Uterus (tissue), 4 donors: ENCODE results near the gene POMT2. TPM values are rescaled to one million over a fixed set of nuclear protein-coding genes. Genes with fewer than 3 reads are reported as not detected.

Experiments used
- DNase-seq, 2 donors: peaks; one replicate each; pipeline ENCODE4 v3.0.0-alpha.2; 2019 to 2020
- H3K27ac ChIP-seq, 2 donors: fragments of 200-600 bp; sonication (generic); 1 replicate in 1 of 2; 2 replicates in 1 of 2; pipeline ENCODE4 v1.5.1; 2016 to 2018
- H3K27me3 ChIP-seq, 2 donors: fragments of 200-600 bp; sonication (generic); one replicate each; pipeline ENCODE4 v1.5.1; 2018 to 2019; ENCODE audit warnings: control low read depth in 1 of 2
- H3K36me3 ChIP-seq, 2 donors: fragments of 200-600 bp; sonication (generic); one replicate each; pipeline ENCODE4 v1.5.1; 2019; ENCODE audit warnings: control low read depth in 1 of 2
- H3K4me1 ChIP-seq, 2 donors: fragments of 200-600 bp; sonication (generic); one replicate each; pipeline ENCODE4 v1.5.1; 2018 to 2019; ENCODE audit warnings: control low read depth in 1 of 2
- H3K4me3 ChIP-seq, 2 donors: fragments of 200-600 bp; sonication (generic); 1 replicate in 1 of 2; 2 replicates in 1 of 2; pipeline ENCODE4 v1.5.1; 2018 to 2019; ENCODE audit warnings: mild to moderate bottlenecking in 1 of 2
- H3K9me3 ChIP-seq, 2 donors: fragments of 200-600 bp; sonication (generic); one replicate each; pipeline ENCODE4 v1.5.1; 2019; ENCODE audit warnings: control low read depth in 1 of 2
- POLR2A ChIP-seq, 2 donors: fragments of 450-650 bp; IDR thresholded peaks; one replicate each; pipeline ENCODE4 v1.6.1; 2016; ENCODE audit warnings: antibody characterized with exemption in 2 of 2, mild to moderate bottlenecking in 1 of 2, moderate library complexity in 1 of 2
- intact Hi-C: fragments of 100-400 bp; cut with DNase I; formaldehyde crosslinking; loops from one replicate; pipeline ENCODE4 v1.15.1; 2023; ENCODE audit warnings: low total_unique reads
- total RNA-seq, 4 donors: library from RNA; depleted of rRNA in 3 of 4; stranded (reverse); fragments of >200 nt in 3 of 4; gene quantifications; one replicate each; pipeline versions ENCODE4 v1.1.0 to v1.2.4, GENCODE V29; 2014 to 2023
- TF ChIP-seq, protein P1 (sequence below), 4 experiments: fragments of 200-600 bp in 2 of 4; fragments of 450-650 bp in 2 of 4; sonication (generic) in 2 of 4; IDR thresholded peaks; one replicate each; pipeline ENCODE4 v1.5.1; 2016 to 2019; ENCODE audit warnings: antibody characterized with exemption in 4 of 4, mild to moderate bottlenecking in 2 of 4, moderate library complexity in 1 of 4
- donor health status: DM: yes; HTN: yes; CAD: no.

The POMT2 gene
- total RNA-seq, 4 donors from 2014 or later, result 2.1 to 72.2 (median 27.9) TPM

DNA sequence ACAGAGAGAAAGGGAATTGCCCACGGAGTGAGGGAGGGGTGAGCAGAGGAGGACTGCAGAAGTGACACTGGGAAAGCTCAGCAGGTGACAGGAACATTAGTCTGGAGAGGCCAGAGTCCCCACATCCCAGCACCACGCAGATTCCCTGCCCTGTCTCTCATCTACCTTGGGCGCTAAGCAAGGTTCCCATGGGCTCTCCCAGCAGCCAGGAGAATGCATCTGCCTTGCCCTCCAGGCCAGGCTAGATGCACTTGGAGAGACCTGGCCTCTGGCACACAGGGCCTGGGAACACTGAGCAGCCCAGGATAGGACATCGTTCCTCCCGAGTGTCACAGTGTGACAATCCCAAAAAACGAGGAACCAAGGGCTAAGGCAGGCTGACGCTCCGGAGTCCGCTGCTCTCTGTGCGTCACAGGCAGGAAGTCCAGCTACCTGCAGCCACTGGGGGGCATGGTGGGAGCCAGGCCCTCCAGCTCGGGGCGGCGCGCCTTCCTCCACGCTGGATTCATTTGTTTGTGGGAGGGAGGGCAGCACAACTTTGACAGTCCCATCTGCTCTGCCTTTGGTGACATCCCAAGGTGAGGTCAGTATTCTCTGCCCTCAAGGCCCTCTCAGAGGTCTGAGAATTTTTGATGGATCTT, 44.3 kb downstream of the POMT2 start:
- no peaks in the 10 kb centered on the region for H3K36me3 ChIP-seq
- H3K27ac ChIP-seq, result no peak overlapping the region
- no peak overlapping the region for H3K4me3 ChIP-seq
- DNase-seq, result no peak
- H3K27me3 ChIP-seq, result no peaks in the 10 kb centered on the region
- H3K4me1 ChIP-seq, result no peaks in the 10 kb centered on the region
- intact Hi-C loops, result no loop called here
- no peak for TF ChIP-seq POLR2A (IDR thresholded peaks at IDR 0.05)
- TF ChIP-seq, protein P1, sequence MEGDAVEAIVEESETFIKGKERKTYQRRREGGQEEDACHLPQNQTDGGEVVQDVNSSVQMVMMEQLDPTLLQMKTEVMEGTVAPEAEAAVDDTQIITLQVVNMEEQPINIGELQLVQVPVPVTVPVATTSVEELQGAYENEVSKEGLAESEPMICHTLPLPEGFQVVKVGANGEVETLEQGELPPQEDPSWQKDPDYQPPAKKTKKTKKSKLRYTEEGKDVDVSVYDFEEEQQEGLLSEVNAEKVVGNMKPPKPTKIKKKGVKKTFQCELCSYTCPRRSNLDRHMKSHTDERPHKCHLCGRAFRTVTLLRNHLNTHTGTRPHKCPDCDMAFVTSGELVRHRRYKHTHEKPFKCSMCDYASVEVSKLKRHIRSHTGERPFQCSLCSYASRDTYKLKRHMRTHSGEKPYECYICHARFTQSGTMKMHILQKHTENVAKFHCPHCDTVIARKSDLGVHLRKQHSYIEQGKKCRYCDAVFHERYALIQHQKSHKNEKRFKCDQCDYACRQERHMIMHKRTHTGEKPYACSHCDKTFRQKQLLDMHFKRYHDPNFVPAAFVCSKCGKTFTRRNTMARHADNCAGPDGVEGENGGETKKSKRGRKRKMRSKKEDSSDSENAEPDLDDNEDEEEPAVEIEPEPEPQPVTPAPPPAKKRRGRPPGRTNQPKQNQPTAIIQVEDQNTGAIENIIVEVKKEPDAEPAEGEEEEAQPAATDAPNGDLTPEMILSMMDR (IDR thresholded peaks at IDR 0.05), result no peak
- peaks cover 0 to 4% of the 10 kb centered on the region in 2 donors for H3K9me3 ChIP-seq

DNA sequence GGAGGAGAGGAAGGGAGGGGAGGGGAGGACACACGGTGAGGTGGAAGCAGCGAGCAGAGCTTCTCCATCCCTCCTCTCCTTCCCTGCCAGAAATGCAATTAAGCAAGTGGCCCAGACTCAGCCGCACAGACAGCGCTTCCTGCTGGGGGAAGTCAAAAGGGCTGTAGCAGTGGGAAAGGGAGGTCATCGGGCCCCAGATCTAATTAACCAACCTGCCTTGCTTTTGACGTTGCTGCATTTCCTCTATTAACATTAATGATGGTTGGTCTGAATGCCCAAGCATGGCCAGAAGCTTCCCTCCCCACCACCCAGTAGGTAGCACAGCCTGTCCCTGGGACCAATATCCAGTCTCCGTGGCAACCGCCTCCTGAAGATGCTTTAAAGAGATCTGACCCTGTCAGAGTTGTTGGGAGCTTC, 45.1 kb downstream of the POMT2 start:
- peaks cover 0 to 4% of the 10 kb centered on the region in 2 donors for H3K9me3 ChIP-seq
- TF ChIP-seq POLR2A (IDR thresholded peaks at IDR 0.05), result no peak
- TF ChIP-seq, protein P1 (IDR thresholded peaks at IDR 0.05), result no peak
- H3K36me3 ChIP-seq, result no peaks in the 10 kb centered on the region
- H3K4me1 ChIP-seq, result no peaks in the 10 kb centered on the region
- no peak overlapping the region for H3K27ac ChIP-seq
- no peak overlapping the region for H3K4me3 ChIP-seq
- intact Hi-C loops, result no loop called here
- H3K27me3 ChIP-seq, result peaks cover 0 to 3% of the 10 kb centered on the region in 2 donors
- no peak for DNase-seq

DNA sequence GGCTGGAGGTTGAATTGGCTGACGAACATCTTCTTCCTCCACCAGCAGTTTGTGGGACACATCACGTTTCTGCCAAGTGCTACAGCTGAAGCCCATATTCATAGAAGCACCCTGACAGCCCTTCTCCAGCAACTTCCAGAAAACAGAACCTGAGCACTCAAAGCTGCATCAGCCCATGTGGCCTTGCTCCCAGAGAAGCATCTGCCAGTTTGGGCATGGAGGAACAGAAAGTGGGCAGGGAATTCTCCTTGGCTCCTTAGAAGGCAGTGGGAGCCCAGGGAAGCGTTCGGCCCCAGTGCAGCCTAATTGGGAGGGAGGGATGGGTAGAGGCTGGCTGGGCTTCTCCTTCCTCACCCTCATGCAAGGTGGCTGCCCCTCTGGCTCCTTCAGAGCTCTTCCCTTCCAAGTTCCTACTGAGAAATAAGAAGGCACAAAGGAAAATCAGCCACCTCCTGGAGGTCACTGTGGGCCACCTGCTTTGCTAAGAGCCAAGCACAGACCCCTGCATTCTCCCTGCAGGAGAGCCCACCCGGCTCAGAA, 45.6 kb downstream of the POMT2 start:
- TF ChIP-seq, protein P1 (IDR thresholded peaks at IDR 0.05), result no peak
- TF ChIP-seq POLR2A (IDR thresholded peaks at IDR 0.05), result no peak
- H3K27ac ChIP-seq, result no peak overlapping the region
- peaks cover 0 to 4% of the 10 kb centered on the region in 2 donors for H3K9me3 ChIP-seq
- intact Hi-C loops, result no loop called here
- H3K27me3 ChIP-seq, result peaks cover 0 to 3% of the 10 kb centered on the region in 2 donors
- H3K4me3 ChIP-seq, result no peak overlapping the region
- no peak for DNase-seq
- H3K4me1 ChIP-seq, result no peaks in the 10 kb centered on the region
- no peaks in the 10 kb centered on the region for H3K36me3 ChIP-seq

DNA sequence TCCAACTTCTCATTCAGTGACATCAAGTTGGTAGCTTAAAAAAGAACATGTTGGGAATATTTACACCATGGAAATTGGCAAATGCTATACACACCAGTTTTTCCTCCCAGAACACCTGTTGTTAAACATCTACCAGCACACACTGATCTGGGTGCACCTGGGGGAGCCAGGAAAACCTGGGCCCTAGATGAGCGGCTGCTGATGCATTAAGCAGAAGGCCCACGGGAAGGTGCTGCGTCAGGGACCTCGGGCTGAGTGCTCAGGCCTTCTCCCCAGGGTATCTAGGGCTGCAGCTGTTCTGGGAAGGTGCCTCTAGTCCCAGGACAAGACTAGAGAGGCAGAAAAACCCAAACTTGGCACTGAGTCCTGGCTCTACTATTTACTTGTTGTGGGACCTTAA, 46.9 kb downstream of the POMT2 start:
- peaks cover 0 to 4% of the 10 kb centered on the region in 2 donors for H3K9me3 ChIP-seq
- intact Hi-C loops, result no loop called here
- no peaks in the 10 kb centered on the region for H3K36me3 ChIP-seq
- peaks cover 0 to 3% of the 10 kb centered on the region in 2 donors for H3K27me3 ChIP-seq
- no peak overlapping the region for H3K4me3 ChIP-seq
- TF ChIP-seq, protein P1 (IDR thresholded peaks at IDR 0.05), result no peak
- TF ChIP-seq POLR2A (IDR thresholded peaks at IDR 0.05), result no peak
- no peaks in the 10 kb centered on the region for H3K4me1 ChIP-seq
- no peak overlapping the region for H3K27ac ChIP-seq
- DNase-seq, result no peak

DNA sequence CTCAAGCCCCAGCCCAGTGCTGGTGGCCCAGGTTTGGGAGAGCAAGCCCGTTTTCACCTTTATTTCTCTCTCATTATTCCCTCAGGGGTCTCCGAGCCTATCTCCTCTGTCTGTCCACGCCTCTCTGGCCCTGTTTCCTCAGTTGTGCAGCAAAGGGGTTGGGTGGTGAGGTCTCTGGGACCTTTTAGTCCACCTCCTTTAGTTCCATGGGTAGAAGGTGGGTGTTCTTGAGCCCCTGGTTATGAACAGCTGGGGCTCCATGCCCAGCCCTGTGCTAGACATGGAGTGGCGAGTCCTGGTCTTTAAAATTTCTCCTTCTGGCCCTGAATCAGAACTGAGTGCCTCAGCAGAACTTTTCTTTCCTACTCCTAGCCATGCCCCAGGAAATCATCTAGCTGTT, 48.4 kb downstream of the POMT2 start:
- TF ChIP-seq POLR2A (IDR thresholded peaks at IDR 0.05), result no peak
- TF ChIP-seq, protein P1 (IDR thresholded peaks at IDR 0.05), result no peak
- Histone ChIP-seq H3K27ac (no peak overlapping the region), H3K27me3 (peaks cover 0 to 3% of the 10 kb centered on the region in 2 donors), H3K4me3 (no peak overlapping the region), H3K4me1 (no peaks in the 10 kb centered on the region), H3K9me3 (peaks cover 0 to 4% of the 10 kb centered on the region in 2 donors), H3K36me3 (no peaks in the 10 kb centered on the region)
- intact Hi-C loops, result no loop called here
- DNase-seq, result no peak
